ENCODE results near the gene LUC7L2. TPM values are rescaled to one million over a fixed set of nuclear protein-coding genes. Genes with fewer than 3 reads are reported as not detected.

Gene LUC7L2
- total and polyA plus RNA-seq, 2 donors (not counting 1 experiment from before 2014, with no cell fraction given) = 26.5 to 142 TPM

DNA sequence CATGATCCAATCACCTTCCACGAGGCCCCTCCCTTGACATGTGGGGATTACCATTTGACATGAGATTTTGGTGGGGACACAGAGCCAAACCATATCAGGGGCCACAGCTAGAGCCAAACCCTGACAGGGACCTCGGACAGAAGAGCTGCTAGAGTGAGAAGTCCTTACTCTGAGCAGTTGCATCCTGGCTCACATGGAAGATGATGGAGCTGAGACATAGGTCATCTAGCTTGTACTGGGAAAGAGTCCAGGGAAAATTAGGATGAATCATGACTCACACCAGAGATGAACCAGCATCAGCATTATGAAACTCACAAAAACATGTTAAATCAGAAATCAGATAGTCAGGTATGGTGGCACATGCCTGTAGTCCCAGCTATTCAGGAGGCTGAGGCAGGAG, 31.3 kb upstream of the LUC7L2 start:
- Histone ChIP-seq H3K79me2 (ENCODE audit: control insufficient read depth, insufficient read depth, low read length) (no peaks in the 10 kb centered on the region), H3K4me1 (ENCODE audit: control insufficient read depth in 2 of 2, insufficient read depth in 2 of 2, low read length in 2 of 2) (no peaks in the 10 kb centered on the region), H3K4me2 (replicated peaks; ENCODE audit: low read depth, low read length, poor library complexity, severe bottlenecking) (no peak overlapping the region), H3K9me3 (ENCODE audit: control extremely low read depth in 1 of 3, control insufficient read depth in 2 of 3, insufficient read depth in 1 of 3, low read length in 2 of 3) (no peaks in the 10 kb centered on the region), H2AFZ (ENCODE audit: insufficient read depth, low read depth, low read length, poor library complexity, severe bottlenecking) (no peak overlapping the region), H3K4me3 (ENCODE audit: control extremely low read depth in 1 of 5, extremely low read depth in 1 of 5, insufficient read depth in 1 of 5, low read depth in 2 of 5, low read length in 4 of 5) (no peak overlapping the region), H3K27ac (ENCODE audit: low read length in 2 of 2) (no peak overlapping the region), H3K36me3 (replicated peaks in 1 of 2; ENCODE audit: control extremely low read depth in 1 of 2, control insufficient read depth in 1 of 2, extremely low read depth in 1 of 2, insufficient read depth in 2 of 2, low read length in 1 of 2) (no peaks in the 10 kb centered on the region), H3K27me3 (replicated peaks in 1 of 4; ENCODE audit: control extremely low read depth in 1 of 4, control insufficient read depth in 3 of 4, insufficient read depth in 4 of 4, low read length in 3 of 4) (no peaks in the 10 kb centered on the region), H4K20me1 (ENCODE audit: control insufficient read depth, insufficient read depth, low read length, poor library complexity, severe bottlenecking) (no peaks in the 10 kb centered on the region), H3K9ac (ENCODE audit: low read length) (no peak overlapping the region)
- DNase-seq = no peak
- Mint-ChIP-seq H3K4me1 (peaks cover 5% of the 10 kb centered on the region), H3K27me3 (peaks cover 4% of the 10 kb centered on the region), H3K4me3 (no peak overlapping the region), H3K9me3 (ENCODE audit: insufficient read depth) (peaks cover 2% of the 10 kb centered on the region), H3K27ac (no peak overlapping the region)
- WGBS (ENCODE audit: insufficient coverage) = 100% methylated on average over 1 of the region's 2 CpGs
- no peak for TF ChIP-seq EZH2 (IDR thresholded peaks at IDR 0.05; ENCODE audit: borderline replicate concordance, insufficient read depth, low read depth, low read length, poor library complexity, severe bottlenecking)
- ATAC-seq (ENCODE audit: low read depth) = no peak
- intact Hi-C loops (cut with micrococcal nuclease) = no loop called here
- ChIA-PET POLR2A (no interaction called here), CTCF (no interaction called here)

DNA sequence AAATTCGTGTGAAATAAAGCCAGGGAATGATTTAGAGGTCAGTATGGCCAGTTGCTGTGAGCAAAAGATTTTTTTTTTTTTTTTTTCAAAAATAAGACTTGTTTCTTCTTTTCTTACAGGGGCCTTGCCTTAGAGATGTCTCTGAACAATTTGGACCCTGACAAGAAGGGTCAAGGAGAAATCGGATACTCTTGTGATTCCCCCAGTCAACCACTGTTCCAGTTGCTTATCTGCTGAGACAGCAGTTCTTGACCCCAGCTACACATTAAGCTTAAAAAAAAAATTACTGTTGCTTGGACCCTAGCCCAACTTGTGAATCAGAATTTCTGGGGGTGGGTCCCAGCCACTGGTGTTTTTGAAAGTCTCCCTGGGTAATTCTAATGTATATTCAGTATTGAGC, 30.6 kb upstream of the LUC7L2 start:
- Histone ChIP-seq H3K27ac (ENCODE audit: low read length in 2 of 2) (no peak overlapping the region), H3K9me3 (ENCODE audit: control extremely low read depth in 1 of 3, control insufficient read depth in 2 of 3, insufficient read depth in 1 of 3, low read length in 2 of 3) (no peaks in the 10 kb centered on the region), H3K4me1 (ENCODE audit: control insufficient read depth in 2 of 2, insufficient read depth in 2 of 2, low read length in 2 of 2) (no peaks in the 10 kb centered on the region), H3K79me2 (ENCODE audit: control insufficient read depth, insufficient read depth, low read length) (no peaks in the 10 kb centered on the region), H3K9ac (ENCODE audit: low read length) (no peak overlapping the region), H3K4me3 (ENCODE audit: control extremely low read depth in 1 of 5, extremely low read depth in 1 of 5, insufficient read depth in 1 of 5, low read depth in 2 of 5, low read length in 4 of 5) (no peak overlapping the region), H3K27me3 (replicated peaks in 1 of 4; ENCODE audit: control extremely low read depth in 1 of 4, control insufficient read depth in 3 of 4, insufficient read depth in 4 of 4, low read length in 3 of 4) (no peaks in the 10 kb centered on the region), H2AFZ (ENCODE audit: insufficient read depth, low read depth, low read length, poor library complexity, severe bottlenecking) (no peak overlapping the region), H3K4me2 (replicated peaks; ENCODE audit: low read depth, low read length, poor library complexity, severe bottlenecking) (no peak overlapping the region), H4K20me1 (ENCODE audit: control insufficient read depth, insufficient read depth, low read length, poor library complexity, severe bottlenecking) (no peaks in the 10 kb centered on the region), H3K36me3 (replicated peaks in 1 of 2; ENCODE audit: control extremely low read depth in 1 of 2, control insufficient read depth in 1 of 2, extremely low read depth in 1 of 2, insufficient read depth in 2 of 2, low read length in 1 of 2) (no peaks in the 10 kb centered on the region)
- no peak overlapping the region for H3K4me3 Mint-ChIP-seq
- 100% methylated on average over 1 of the region's 2 CpGs for WGBS (ENCODE audit: insufficient coverage)
- peaks cover 5% of the 10 kb centered on the region for H3K4me1 Mint-ChIP-seq
- ChIA-PET CTCF (no interaction called here), POLR2A (no interaction called here)
- ATAC-seq (ENCODE audit: low read depth) = no peak
- peaks cover 2% of the 10 kb centered on the region for H3K9me3 Mint-ChIP-seq (ENCODE audit: insufficient read depth)
- peaks cover 4% of the 10 kb centered on the region for H3K27me3 Mint-ChIP-seq
- intact Hi-C loops (cut with micrococcal nuclease) = no loop called here
- TF ChIP-seq, protein P1, sequence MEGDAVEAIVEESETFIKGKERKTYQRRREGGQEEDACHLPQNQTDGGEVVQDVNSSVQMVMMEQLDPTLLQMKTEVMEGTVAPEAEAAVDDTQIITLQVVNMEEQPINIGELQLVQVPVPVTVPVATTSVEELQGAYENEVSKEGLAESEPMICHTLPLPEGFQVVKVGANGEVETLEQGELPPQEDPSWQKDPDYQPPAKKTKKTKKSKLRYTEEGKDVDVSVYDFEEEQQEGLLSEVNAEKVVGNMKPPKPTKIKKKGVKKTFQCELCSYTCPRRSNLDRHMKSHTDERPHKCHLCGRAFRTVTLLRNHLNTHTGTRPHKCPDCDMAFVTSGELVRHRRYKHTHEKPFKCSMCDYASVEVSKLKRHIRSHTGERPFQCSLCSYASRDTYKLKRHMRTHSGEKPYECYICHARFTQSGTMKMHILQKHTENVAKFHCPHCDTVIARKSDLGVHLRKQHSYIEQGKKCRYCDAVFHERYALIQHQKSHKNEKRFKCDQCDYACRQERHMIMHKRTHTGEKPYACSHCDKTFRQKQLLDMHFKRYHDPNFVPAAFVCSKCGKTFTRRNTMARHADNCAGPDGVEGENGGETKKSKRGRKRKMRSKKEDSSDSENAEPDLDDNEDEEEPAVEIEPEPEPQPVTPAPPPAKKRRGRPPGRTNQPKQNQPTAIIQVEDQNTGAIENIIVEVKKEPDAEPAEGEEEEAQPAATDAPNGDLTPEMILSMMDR (IDR thresholded peaks at IDR 0.05) = no peak
- no peak for TF ChIP-seq EZH2 (IDR thresholded peaks at IDR 0.05; ENCODE audit: borderline replicate concordance, insufficient read depth, low read depth, low read length, poor library complexity, severe bottlenecking)
- DNase-seq = no peak
- no peak overlapping the region for H3K27ac Mint-ChIP-seq

Data from B cell (primary cell).